Stimulated activated naive CD8-positive, alpha-beta T cell treated with anti-CD3 and anti-CD28 coated beads, Interleukin-15, Interleukin-2, amounts not matched to agents 100 ng/mL and 50 ng/mL, for 24 hours (primary cell): ENCODE measurements around the gene C10orf62.

Experiments used
- H3K27ac Mint-ChIP-seq: one replicate; pipeline ENCODE4 v1.8.0; 2021; ENCODE audit warnings: mild to moderate bottlenecking, mixed read lengths
- H3K27me3 Mint-ChIP-seq: one replicate; pipeline ENCODE4 v1.8.0; 2021; ENCODE audit warnings: mixed read lengths
- H3K36me3 Mint-ChIP-seq: one replicate; pipeline ENCODE4 v1.8.0; 2021; ENCODE audit warnings: low read depth, mixed read lengths
- H3K4me1 Mint-ChIP-seq: one replicate; pipeline ENCODE4 v1.8.0; 2021; ENCODE audit warnings: low read depth, mixed read lengths
- H3K4me3 Mint-ChIP-seq: one replicate; pipeline ENCODE4 v1.8.0; 2021; ENCODE audit warnings: mild to moderate bottlenecking, mixed read lengths
- H3K9me3 Mint-ChIP-seq: one replicate; pipeline ENCODE4 v1.8.0; 2021; ENCODE audit warnings: mixed read lengths

C10orf62 gene

DNA sequence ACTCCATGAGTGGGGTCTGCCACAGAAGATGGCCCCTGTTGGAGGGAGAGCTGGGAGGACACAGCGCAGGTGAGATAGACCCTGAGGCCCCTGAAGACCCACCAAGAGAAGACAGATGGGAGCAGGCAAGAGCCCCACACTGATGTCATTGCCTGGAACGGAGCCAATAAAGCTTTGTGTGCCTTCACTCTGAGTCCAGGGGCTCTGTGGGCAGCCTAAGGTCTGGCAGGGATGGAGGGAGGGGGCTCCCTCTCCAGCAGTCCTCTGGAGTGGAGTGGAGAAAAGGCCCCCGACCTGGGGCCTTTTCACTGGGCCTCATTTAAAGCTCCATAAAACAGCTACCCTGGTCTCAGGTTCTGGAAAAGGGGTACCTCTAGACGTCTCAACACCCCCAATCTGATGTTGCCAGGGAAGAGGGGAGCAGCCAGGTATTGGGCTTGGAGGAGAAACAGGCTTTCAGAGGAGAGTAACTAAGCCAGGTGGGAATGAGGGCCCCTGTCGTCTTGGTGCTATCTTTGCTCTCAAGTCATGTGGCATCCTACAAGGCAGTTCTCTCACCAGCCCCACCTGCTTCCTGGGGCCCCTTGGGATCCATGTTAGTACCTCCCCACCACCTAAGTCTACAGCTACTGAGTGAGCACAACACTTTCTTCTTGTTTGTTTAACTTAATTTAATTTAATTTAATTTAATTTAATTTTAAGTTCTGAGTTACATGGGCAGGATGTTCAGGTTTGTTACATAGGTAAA is 1.4 kb downstream of the C10orf62 start:
- Mint-ChIP-seq H3K27ac (no peak overlapping the region), H3K4me3 (no peak overlapping the region)

DNA sequence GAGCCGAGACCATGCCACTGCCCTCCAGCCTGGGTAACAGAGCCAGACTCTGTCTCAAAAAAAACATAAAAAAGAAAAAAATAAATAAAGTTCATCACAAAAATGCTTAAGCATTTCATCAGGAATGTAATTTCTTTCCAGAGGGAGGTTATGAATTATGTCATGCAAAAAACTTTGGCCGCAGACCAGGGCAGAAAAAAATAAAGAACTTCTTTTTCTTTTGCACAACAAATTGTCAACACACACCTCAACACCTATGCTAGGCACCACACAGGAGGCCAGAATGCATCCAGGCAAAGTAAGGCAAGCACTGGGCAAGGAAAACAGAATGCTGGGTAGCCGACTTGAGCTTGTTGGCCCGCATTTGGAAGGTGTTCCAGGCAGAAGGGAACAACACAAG is 3.9 kb downstream of the C10orf62 start:
- no peak overlapping the region for H3K27ac Mint-ChIP-seq
- no peaks in the 10 kb centered on the region for H3K36me3 Mint-ChIP-seq
- no peak overlapping the region for H3K4me3 Mint-ChIP-seq
- H3K27me3 Mint-ChIP-seq, result no peaks in the 10 kb centered on the region
- no peaks in the 10 kb centered on the region for H3K4me1 Mint-ChIP-seq
- H3K9me3 Mint-ChIP-seq, result no peaks in the 10 kb centered on the region

More for the DNA sequence above, 1.4 kb downstream of the C10orf62 start:
- no peaks in the 10 kb centered on the region for H3K4me1 Mint-ChIP-seq
- H3K27me3 Mint-ChIP-seq, result no peaks in the 10 kb centered on the region
- no peaks in the 10 kb centered on the region for H3K36me3 Mint-ChIP-seq
- no peaks in the 10 kb centered on the region for H3K9me3 Mint-ChIP-seq

DNA sequence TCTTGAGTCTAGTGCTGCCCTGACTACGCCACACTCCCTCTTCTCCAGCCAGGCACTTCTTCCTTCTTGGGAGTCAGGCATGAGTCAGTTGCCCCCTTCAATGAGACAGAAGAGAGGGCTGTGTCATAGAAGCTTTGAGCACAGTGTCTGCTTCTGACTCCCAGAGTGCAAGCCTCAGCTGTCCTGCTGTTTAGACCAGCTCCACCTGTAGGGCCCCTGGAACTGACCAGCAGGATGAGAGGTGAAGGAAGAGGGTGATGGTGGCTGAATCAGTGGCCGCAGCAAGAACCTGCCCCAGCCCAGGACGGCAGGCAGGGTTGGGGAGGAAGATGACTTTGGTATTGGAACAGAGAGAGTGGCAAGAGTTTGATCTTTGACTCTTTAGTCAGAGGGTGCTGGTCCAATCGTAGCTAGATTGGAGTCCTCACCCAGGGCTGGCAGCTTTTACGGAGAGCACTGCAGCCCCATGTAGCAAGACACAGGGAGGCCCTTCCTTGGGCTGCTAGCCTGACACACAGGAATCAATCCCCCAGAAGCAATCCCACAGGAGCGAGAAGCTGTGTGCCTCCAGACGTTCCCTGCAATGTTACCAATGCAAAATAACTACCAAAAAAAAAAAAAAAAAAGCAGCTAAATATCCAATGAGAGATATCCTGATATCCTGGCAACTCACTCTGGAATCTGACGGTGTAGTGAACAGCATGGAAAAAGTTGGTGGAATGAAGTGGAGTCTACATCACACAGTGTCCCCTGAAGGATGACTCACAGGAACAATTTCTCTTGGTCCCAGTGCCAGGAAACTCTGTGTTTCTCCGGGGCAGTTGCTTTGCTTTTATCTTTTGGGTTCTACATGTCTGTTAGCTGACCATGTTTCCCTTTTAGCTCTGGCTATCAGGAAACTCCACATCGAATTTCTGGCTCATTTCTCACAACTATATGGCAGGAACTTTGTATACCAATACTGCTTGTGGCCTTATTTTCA is 6.9 kb downstream of the C10orf62 start:
- Mint-ChIP-seq H3K36me3 (no peaks in the 10 kb centered on the region), H3K27ac (no peak overlapping the region), H3K9me3 (no peaks in the 10 kb centered on the region)

DNA sequence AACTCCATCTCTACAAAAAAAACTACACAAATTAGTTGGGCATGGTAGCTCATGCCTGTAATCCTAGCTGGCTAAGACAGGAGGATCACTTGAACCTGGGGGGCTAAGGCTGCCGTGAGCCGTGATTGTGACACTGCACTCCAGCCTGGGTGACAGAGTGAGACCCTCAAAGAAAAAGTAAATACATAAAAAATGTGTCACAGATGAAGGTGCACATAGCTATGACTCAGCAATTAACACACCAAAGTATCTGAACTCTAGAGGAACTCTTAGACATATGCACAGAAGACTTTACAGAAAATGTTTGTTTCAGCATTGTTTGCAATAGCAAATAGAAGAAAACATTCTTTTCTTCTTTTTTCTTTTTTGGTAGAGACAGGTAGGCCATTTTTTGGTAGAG is 8.3 kb downstream of the C10orf62 start:
- H3K27ac Mint-ChIP-seq, result no peak overlapping the region

More for the DNA sequence above, 6.9 kb downstream of the C10orf62 start:
- Mint-ChIP-seq H3K4me3 (no peak overlapping the region), H3K4me1 (no peaks in the 10 kb centered on the region), H3K27me3 (no peaks in the 10 kb centered on the region)

DNA sequence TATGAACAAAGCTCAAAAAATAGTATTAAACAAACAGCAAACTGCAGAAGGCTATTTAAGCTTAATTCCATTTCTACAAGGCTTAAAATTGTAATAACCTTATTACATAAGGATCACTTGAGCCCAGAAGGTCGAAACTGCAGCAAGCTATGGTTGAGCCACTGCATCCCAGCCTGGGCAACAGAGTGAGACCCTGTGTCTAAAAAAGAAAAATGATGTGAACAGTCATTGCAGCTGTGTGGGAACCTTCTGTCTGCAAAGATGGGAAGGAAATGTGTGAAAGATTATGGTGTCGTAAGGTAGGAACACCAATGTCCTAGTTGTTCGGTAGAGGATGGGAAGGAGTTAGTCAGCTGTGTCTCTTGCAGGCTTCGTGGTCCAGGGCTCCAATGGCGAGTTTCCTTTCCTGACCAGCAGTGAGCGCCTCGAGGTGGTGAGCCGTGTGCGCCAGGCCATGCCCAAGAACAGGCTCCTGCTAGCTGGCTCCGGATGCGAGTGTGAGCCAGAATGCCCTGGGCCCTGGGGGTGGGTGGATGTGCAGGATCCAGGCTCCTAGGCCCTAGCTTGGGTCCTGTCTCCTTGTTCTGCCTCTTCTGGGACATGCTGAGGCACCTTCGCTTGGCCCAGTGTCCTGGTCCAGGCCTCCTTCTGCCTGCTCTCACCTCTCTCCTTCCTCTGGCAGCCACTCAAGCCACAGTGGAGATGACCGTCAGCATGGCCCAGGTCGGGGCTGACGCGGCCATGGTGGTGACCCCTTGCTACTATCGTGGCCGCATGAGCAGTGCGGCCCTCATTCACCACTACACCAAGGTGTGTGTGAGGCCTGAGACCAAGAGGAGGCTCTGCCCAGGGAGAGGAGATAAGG is 9.1 kb downstream of the C10orf62 start:
- Mint-ChIP-seq H3K36me3 (no peaks in the 10 kb centered on the region), H3K4me3 (no peak overlapping the region), H3K27me3 (no peaks in the 10 kb centered on the region), H3K4me1 (no peaks in the 10 kb centered on the region), H3K9me3 (no peaks in the 10 kb centered on the region), H3K27ac (no peak overlapping the region)

More for the DNA sequence above, 8.3 kb downstream of the C10orf62 start:
- Mint-ChIP-seq H3K27me3 (no peaks in the 10 kb centered on the region), H3K4me1 (no peaks in the 10 kb centered on the region), H3K4me3 (no peak overlapping the region), H3K9me3 (no peaks in the 10 kb centered on the region), H3K36me3 (no peaks in the 10 kb centered on the region)

DNA sequence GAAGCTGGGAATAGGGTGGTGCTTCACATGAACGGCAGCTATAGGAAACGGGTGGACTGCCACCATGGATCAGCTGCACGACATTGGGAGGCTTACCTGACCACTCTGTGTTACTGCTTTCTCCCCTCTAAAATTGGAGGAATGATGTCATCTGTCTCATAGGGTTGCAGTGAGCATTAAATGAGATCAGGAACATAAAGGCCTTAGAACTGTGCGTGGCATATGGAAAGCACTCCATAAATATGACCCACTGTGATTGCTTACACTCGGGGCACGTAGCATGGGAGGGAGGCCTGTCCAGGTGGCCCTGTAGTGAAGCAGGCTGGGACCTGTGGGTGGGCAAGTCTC is 9.7 kb downstream of the C10orf62 start:
- H3K4me3 Mint-ChIP-seq, result no peak overlapping the region
- no peaks in the 10 kb centered on the region for H3K36me3 Mint-ChIP-seq
- H3K4me1 Mint-ChIP-seq, result no peaks in the 10 kb centered on the region
- H3K9me3 Mint-ChIP-seq, result no peaks in the 10 kb centered on the region
- H3K27ac Mint-ChIP-seq, result no peak overlapping the region
- no peaks in the 10 kb centered on the region for H3K27me3 Mint-ChIP-seq

DNA sequence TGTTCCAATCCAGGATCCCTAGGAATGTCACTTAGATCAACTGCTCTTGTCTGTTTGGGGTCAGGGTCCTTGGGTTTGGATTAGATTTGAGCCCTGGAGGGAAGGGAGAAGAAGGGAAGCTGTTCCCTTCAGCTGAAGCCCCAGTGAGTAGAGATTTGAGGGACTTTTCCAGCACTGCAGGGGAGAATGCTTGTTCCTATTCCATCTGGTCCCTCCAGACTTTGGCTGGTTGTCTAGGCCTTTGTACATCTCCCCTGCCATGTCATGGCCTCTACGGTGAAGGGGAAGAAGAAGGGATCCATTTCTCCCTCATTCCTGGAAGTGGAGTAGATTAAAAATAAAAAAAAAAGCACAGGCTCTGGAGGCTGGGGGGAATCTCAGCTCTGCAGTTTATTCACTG is 11.1 kb downstream of the C10orf62 start:
- H3K4me3 Mint-ChIP-seq, result no peak overlapping the region
- H3K4me1 Mint-ChIP-seq, result no peaks in the 10 kb centered on the region
- H3K27me3 Mint-ChIP-seq, result no peaks in the 10 kb centered on the region
- no peaks in the 10 kb centered on the region for H3K36me3 Mint-ChIP-seq
- H3K9me3 Mint-ChIP-seq, result no peaks in the 10 kb centered on the region
- H3K27ac Mint-ChIP-seq, result no peak overlapping the region

DNA sequence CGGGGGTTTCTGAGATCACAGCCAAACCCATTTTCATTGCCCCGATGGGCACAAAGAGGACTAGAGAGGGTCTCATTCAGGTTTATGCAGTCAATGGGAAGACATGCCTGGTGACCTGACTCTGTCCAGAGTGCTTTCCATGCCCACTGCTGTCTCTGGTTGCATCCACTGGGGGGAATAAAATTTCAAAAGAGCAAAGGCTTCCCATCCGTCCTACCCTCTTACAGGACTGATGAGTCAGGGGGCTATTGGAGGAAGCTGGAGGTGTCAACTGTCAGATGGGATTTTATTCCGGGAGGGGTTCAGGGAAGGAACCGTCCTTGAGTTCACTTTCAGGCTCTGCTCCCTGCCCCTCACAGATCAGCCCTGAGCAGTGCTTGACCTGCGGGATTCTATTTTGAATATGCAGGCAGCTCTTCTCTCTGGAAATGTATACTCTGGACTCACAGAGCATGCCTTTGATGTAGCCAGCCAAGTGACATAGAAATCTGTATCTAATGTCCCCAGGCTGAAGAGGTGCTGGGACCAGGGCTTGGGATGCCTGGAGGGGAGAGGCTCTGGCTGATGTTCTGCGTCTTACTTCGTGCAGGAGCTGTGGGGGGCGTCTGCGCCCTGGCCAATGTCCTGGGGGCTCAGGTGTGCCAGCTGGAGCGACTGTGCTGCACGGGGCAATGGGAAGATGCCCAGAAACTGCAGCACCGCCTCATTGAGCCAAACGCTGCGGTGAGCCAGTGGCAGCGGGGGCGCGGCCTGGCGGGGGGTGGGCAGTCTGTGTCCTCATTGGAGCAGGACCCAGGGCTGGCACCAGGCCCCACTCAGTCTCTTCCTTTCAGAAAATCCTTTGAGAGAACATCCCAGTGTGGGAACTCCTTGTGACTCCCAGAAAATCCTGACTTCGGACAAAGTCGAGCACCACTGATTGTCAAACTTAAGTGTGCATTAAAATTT is 12.0 kb downstream of the C10orf62 start:
- no peaks in the 10 kb centered on the region for H3K4me1 Mint-ChIP-seq

DNA sequence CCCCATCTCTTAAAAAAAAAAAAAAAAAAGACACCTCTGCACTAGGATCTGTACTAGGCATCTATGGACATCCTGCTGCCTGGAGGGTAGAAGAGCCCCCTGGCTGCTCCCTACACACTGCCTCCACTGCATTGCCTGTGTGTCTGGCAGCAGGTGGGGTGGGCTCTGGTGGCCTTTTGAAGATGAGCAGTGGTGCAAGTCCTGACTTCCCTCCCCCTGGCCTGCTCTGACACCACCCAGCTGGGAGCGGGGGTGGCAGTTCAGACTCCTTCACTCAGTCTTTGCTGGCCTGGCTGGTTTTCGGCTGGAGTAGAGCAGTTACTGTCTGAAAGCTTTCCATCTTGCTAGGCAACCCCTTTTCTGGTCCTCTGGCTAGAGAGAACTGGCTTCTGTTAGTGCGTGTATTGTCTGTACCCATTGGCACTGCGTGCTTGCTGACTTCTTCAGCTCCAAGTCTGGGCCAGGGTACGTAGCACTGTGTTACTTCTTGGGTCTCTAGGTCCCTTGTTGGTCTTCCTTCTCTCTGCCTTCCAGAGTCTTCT is 17.6 kb downstream of the C10orf62 start:
- Mint-ChIP-seq H3K27me3 (no peaks in the 10 kb centered on the region), H3K9me3 (no peaks in the 10 kb centered on the region), H3K4me3 (no peak overlapping the region), H3K4me1 (no peaks in the 10 kb centered on the region), H3K27ac (no peak overlapping the region), H3K36me3 (no peaks in the 10 kb centered on the region)

More for the DNA sequence above, 12.0 kb downstream of the C10orf62 start:
- H3K27ac Mint-ChIP-seq, result no peak overlapping the region
- H3K27me3 Mint-ChIP-seq, result no peaks in the 10 kb centered on the region
- H3K9me3 Mint-ChIP-seq, result no peaks in the 10 kb centered on the region
- H3K4me3 Mint-ChIP-seq, result no peak overlapping the region
- H3K36me3 Mint-ChIP-seq, result no peaks in the 10 kb centered on the region

DNA sequence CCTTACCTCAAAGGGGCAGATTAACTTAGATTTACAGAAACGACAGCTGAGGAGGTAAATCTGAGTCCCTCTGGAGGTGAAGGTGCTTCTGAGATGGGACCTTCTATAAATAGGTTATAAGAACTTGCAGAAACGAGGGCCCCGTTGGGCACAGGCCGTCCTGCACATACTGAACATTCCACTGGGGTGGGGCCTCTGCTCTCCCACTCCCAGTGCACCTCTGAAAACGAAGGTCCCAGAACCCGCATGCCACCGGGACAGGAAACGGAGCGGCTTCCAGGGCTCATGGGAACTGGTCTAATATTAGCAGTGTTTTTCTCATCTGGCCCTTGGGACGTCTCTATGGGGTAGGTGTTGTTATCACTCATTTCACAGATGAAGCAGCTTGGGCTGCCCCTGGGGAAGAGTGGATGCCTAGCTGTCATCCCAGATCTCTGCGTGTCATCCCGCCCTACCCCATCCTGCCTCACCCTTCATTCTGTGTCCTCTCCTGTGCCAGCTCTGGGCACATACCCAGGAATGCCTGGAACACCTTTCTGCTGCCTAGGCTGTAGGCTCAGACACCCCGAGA is 19.6 kb downstream of the C10orf62 start:
- Mint-ChIP-seq H3K4me3 (no peak overlapping the region), H3K9me3 (no peaks in the 10 kb centered on the region), H3K27me3 (no peaks in the 10 kb centered on the region), H3K4me1 (no peaks in the 10 kb centered on the region), H3K27ac (no peak overlapping the region), H3K36me3 (no peaks in the 10 kb centered on the region)

DNA sequence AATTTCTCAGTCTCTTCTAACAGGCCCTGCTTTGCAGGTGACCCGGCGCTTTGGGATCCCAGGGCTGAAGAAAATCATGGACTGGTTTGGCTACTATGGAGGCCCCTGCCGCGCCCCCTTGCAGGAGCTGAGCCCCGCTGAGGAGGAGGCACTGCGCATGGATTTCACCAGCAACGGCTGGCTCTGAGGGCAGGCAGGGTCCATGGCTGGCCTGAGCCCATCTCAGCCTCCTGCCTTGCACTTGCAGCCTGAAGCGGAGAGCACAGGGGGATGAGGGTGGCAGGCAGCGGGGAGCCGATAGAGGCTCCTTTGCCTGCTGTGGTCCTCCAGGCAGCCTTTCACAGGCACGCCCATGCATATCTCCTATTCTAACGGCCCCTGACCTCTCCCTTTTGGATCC is 22.0 kb downstream of the C10orf62 start:
- no peaks in the 10 kb centered on the region for H3K4me1 Mint-ChIP-seq
- no peaks in the 10 kb centered on the region for H3K9me3 Mint-ChIP-seq
- H3K27ac Mint-ChIP-seq, result no peak overlapping the region
- no peak overlapping the region for H3K4me3 Mint-ChIP-seq
- H3K36me3 Mint-ChIP-seq, result no peaks in the 10 kb centered on the region
- no peaks in the 10 kb centered on the region for H3K27me3 Mint-ChIP-seq

DNA sequence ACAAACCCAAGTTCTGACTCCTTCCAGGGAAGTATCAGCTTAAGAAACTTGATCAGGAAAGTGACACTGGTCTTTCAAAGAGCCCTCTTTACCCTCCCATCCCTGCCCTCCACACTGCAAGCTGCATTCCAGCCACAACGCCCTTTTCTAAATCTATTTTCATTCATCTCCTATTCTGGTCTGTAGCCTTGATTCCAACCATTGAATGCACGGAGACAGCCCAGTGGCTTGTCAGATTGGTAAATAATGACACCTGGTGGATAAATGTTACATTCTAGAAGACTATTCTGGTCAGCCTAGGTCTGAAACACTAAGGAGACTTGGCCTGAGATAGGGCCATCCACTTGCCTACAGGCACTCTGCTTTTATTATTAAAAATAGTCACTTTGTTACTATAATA is 22.9 kb downstream of the C10orf62 start:
- H3K9me3 Mint-ChIP-seq, result no peaks in the 10 kb centered on the region
- no peak overlapping the region for H3K27ac Mint-ChIP-seq
- no peaks in the 10 kb centered on the region for H3K36me3 Mint-ChIP-seq
- H3K27me3 Mint-ChIP-seq, result no peaks in the 10 kb centered on the region
- H3K4me3 Mint-ChIP-seq, result no peak overlapping the region
- no peaks in the 10 kb centered on the region for H3K4me1 Mint-ChIP-seq

DNA sequence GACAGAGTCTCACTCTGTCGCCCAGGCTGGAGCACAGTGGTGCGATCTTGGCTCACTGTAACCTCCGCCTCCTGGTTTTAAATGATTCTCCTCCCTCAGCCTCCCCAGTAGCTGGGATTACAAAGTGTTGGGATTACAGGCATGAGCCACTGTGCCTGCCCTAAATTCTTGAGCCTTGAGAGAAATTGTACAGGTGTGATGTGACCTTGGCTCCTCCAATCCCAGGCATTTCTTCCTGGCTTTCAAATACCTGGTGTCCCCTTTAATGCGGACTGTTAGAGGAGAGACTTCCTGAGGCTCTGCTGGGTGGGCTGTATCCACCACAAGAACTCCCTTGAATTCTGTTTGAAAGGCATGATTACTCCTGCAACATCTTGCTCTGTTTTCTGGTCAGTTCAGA is 28.8 kb downstream of the C10orf62 start:
- no peaks in the 10 kb centered on the region for H3K4me1 Mint-ChIP-seq
- no peaks in the 10 kb centered on the region for H3K9me3 Mint-ChIP-seq
- no peaks in the 10 kb centered on the region for H3K27me3 Mint-ChIP-seq
- H3K36me3 Mint-ChIP-seq, result no peaks in the 10 kb centered on the region
- no peak overlapping the region for H3K4me3 Mint-ChIP-seq
- H3K27ac Mint-ChIP-seq, result no peak overlapping the region
